Muscle layer of duodenum (tissue), 2 donors: ENCODE measurements around the gene TMEM41B.
"Not testable (repeated sequence)": the region's sequence is repeated elsewhere in the genome, so short reads cannot be mapped to it uniquely, and the experiment has no call there.

ENCODE experiments used
- H3K27ac ChIP-seq: one replicate; pipeline ENCODE4 v1.7.0; 2013; ENCODE audit warnings: mild to moderate bottlenecking, low read length
- H3K27me3 ChIP-seq: one replicate; pipeline ENCODE4 v1.7.0; 2013; ENCODE audit warnings: low read depth, mild to moderate bottlenecking, control low read depth, low read length
- H3K36me3 ChIP-seq, 2 donors: one replicate each; pipeline ENCODE4 v1.7.0; 2013; ENCODE audit warnings: low read length in 2 of 2, control low read depth in 1 of 2, mild to moderate bottlenecking in 1 of 2; ENCODE audit not compliant: insufficient read depth in 2 of 2, control insufficient read depth in 1 of 2
- H3K4me1 ChIP-seq, 2 donors: one replicate each; pipeline ENCODE4 v1.7.0; 2013; ENCODE audit warnings: low read length in 2 of 2, mild to moderate bottlenecking in 2 of 2, control low read depth in 1 of 2, moderate library complexity in 1 of 2; ENCODE audit not compliant: insufficient read depth in 2 of 2, control insufficient read depth in 1 of 2
- H3K4me3 ChIP-seq, 2 donors: one replicate each; pipeline ENCODE4 v1.7.0; 2013; ENCODE audit warnings: low read length in 2 of 2, low read depth in 1 of 2, mild to moderate bottlenecking in 1 of 2
- H3K9me3 ChIP-seq, 2 donors: one replicate each; pipeline ENCODE4 v1.7.0; 2013; ENCODE audit warnings: low read length in 2 of 2, control low read depth in 1 of 2, mild to moderate bottlenecking in 1 of 2; ENCODE audit not compliant: control insufficient read depth in 1 of 2
- donor health status: healthy.

Gene TMEM41B

GRCh38 chr11:9314291-9315077, at the start of gene TMEM41B:
Gene TMEM41B (minus strand): TSS chr11:9314593. CDS start chr11:9314441, 152 bp downstream.
- Histone ChIP-seq H3K9me3 (no peaks in the 10 kb centered on the region), H3K36me3 (no peaks in the 10 kb centered on the region), H3K27me3 (no peaks in the 10 kb centered on the region), H3K4me3 (peak within 1 kb of the TSS; percentile 93 to 98), H3K4me1 (peaks cover 0 to 11% of the 10 kb centered on the region in 2 donors), H3K27ac (peak within 1 kb of the TSS; percentile 86)

- peaks cover 0 to 4% of the 10 kb centered on the region in 2 donors for H3K36me3 ChIP-seq
- no peaks in the 10 kb centered on the region for H3K9me3 ChIP-seq
- H3K4me1 ChIP-seq, result no peaks in the 10 kb centered on the region
- no peak overlapping the region for H3K4me3 ChIP-seq
- peak overlapping the region; percentile 97 for H3K27ac ChIP-seq
- no peaks in the 10 kb centered on the region for H3K27me3 ChIP-seq
These were observed 48.0 kb upstream of the TMEM41B start for GRCh38 chr11:9362393-9362863.

GRCh38 chr11:9360862-9361622, 46.6 kb upstream of the TMEM41B start:
- H3K4me3 ChIP-seq, H3K9me3 ChIP-seq, H3K36me3 ChIP-seq, H3K27ac ChIP-seq, H3K27me3 ChIP-seq, H3K4me1 ChIP-seq: not testable (repeated sequence)

GRCh38 chr11:9357041-9357440, 42.6 kb upstream of the TMEM41B start:
- Histone ChIP-seq H3K4me1 (no peaks in the 10 kb centered on the region), H3K9me3 (no peaks in the 10 kb centered on the region), H3K27me3 (no peaks in the 10 kb centered on the region), H3K27ac (no peak overlapping the region), H3K36me3 (no peaks in the 10 kb centered on the region), H3K4me3 (no peak overlapping the region)

GRCh38 chr11:9351321-9351881, 37.0 kb upstream of the TMEM41B start:
- H3K4me3 ChIP-seq, result no peak overlapping the region
- no peaks in the 10 kb centered on the region for H3K9me3 ChIP-seq
- no peaks in the 10 kb centered on the region for H3K27me3 ChIP-seq
- H3K36me3 ChIP-seq, result no peaks in the 10 kb centered on the region
- H3K27ac ChIP-seq, result no peak overlapping the region
- H3K4me1 ChIP-seq, result no peaks in the 10 kb centered on the region

- H3K27me3 ChIP-seq, H3K4me3 ChIP-seq, H3K9me3 ChIP-seq, H3K4me1 ChIP-seq, H3K36me3 ChIP-seq, H3K27ac ChIP-seq: not testable (repeated sequence)
These were observed 33.4 kb upstream of the TMEM41B start for GRCh38 chr11:9347779-9348178.

- H3K4me1 ChIP-seq, result no peaks in the 10 kb centered on the region
- H3K27ac ChIP-seq, result no peak overlapping the region
- no peaks in the 10 kb centered on the region for H3K9me3 ChIP-seq
- no peaks in the 10 kb centered on the region for H3K36me3 ChIP-seq
- no peak overlapping the region for H3K4me3 ChIP-seq
- H3K27me3 ChIP-seq, result no peaks in the 10 kb centered on the region
These were observed 32.7 kb upstream of the TMEM41B start for GRCh38 chr11:9347100-9347499.

- no peaks in the 10 kb centered on the region for H3K9me3 ChIP-seq
- no peak overlapping the region for H3K4me3 ChIP-seq
- no peak overlapping the region for H3K27ac ChIP-seq
- H3K4me1 ChIP-seq, result no peaks in the 10 kb centered on the region
- no peaks in the 10 kb centered on the region for H3K36me3 ChIP-seq
- H3K27me3 ChIP-seq, result no peaks in the 10 kb centered on the region
These were observed 29.8 kb upstream of the TMEM41B start for GRCh38 chr11:9344061-9344680.

GRCh38 chr11:9341638-9342178, 27.3 kb upstream of the TMEM41B start:
- Histone ChIP-seq H3K27me3 (no peaks in the 10 kb centered on the region), H3K9me3 (no peaks in the 10 kb centered on the region), H3K4me1 (no peaks in the 10 kb centered on the region), H3K4me3 (no peak overlapping the region), H3K27ac (no peak overlapping the region), H3K36me3 (no peaks in the 10 kb centered on the region)

GRCh38 chr11:9332655-9333054, 18.3 kb upstream of the TMEM41B start:
- no peaks in the 10 kb centered on the region for H3K36me3 ChIP-seq
- no peaks in the 10 kb centered on the region for H3K27me3 ChIP-seq
- H3K9me3 ChIP-seq, result no peaks in the 10 kb centered on the region
- no peaks in the 10 kb centered on the region for H3K4me1 ChIP-seq
- no peak overlapping the region for H3K27ac ChIP-seq
- no peak overlapping the region for H3K4me3 ChIP-seq
